ENCODE data around the gene GALNT17. TPM values are rescaled to one million over a fixed set of nuclear protein-coding genes. Genes with fewer than 3 reads are reported as not detected.
"Not testable (repeated sequence)": the region's sequence is repeated elsewhere in the genome, so short reads cannot be mapped to it uniquely, and the experiment has no call there.

GALNT17 gene
- total RNA-seq, 2 donors from 2014 or later = not detected

DNA sequence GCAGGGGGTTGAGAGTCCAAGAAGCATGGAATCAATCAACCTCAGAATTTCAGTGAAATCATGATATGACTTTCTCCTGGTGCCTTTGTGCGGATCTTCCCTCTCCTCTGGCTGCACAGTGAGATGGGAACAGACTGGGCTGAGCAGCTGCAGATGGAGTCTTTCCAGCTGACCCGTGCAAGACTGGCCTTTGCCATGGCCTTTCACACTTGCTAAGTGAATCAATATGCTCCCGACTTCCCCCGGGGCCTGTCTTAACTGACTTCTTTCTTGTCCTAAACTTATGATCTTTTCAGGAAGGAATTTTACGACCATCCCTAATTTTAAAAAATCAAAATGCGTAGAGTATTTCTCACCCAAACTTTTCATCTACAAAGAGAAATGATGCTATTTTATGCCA lies 469.9 kb downstream of the GALNT17 start:
- ATAC-seq (no peak), DNase-seq (no peak)
- Mint-ChIP-seq H3K27me3 (no peaks in the 10 kb centered on the region), H3K27ac (no peak overlapping the region), H3K4me1 (no peaks in the 10 kb centered on the region), H3K36me3 (ENCODE audit: low read depth) (no peaks in the 10 kb centered on the region), H3K4me3 (no peak overlapping the region)
- no peaks in the 10 kb centered on the region for H3K9me3 ChIP-seq (ENCODE audit: control insufficient read depth, low read length, poor library complexity, severe bottlenecking)

GRCh38 chr7:71604818-71605414 lies 473.0 kb downstream of the GALNT17 start:
- no peak for ATAC-seq
- no peaks in the 10 kb centered on the region for H3K9me3 ChIP-seq (ENCODE audit: control insufficient read depth, low read length, poor library complexity, severe bottlenecking)
- Mint-ChIP-seq H3K4me1 (no peaks in the 10 kb centered on the region), H3K27ac (no peak overlapping the region), H3K4me3 (no peak overlapping the region), H3K27me3 (no peaks in the 10 kb centered on the region), H3K36me3 (ENCODE audit: low read depth) (no peaks in the 10 kb centered on the region)
- DNase-seq = no peak

DNA sequence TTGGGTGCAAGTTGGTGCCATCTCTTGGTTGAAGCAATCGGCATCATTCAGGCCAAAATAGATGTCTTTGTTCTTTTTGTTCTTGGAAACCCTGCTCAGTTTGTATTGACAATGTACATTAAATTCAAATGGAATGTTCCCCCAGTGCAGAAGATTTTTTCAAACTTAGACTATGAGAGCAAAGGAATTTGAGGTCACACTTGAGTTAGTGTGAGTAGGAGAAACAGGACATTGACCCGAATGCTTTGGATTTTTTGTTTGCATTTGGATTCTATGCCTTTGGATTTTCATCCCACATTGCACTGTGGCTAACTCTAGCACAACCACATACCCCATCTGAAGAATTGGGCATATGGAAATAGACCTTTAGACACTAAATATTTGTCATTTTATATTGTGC lies 480.0 kb downstream of the GALNT17 start:
- H3K4me1 Mint-ChIP-seq = peaks cover 4% of the 10 kb centered on the region
- H3K27ac Mint-ChIP-seq = no peak overlapping the region
- no peaks in the 10 kb centered on the region for H3K36me3 Mint-ChIP-seq (ENCODE audit: low read depth)
- no peaks in the 10 kb centered on the region for H3K9me3 ChIP-seq (ENCODE audit: control insufficient read depth, low read length, poor library complexity, severe bottlenecking)
- ATAC-seq (no peak), DNase-seq (no peak)
- H3K4me3 Mint-ChIP-seq = no peak overlapping the region
- no peaks in the 10 kb centered on the region for H3K27me3 Mint-ChIP-seq

DNA sequence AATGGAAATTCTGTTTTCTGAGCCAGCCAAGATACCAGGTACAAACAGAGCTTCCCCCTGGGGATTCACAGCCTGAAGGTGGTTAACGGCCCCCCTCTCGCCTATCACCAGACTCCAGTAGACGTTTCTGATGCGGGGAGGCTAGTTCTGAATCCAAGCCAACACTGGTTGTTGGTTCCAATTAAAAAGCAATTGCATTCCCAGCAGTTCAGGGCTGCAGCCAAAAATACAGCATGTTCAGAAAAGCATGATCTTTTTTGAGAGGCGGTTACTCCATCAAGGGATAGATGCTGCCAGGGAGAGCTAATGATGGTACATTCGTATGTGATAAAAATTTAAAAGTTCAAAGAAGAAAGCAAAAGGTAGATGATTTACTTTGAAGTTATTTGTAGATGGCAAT lies 481.0 kb downstream of the GALNT17 start:
- Mint-ChIP-seq H3K27me3 (no peaks in the 10 kb centered on the region), H3K27ac (no peak overlapping the region), H3K4me3 (no peak overlapping the region), H3K36me3 (ENCODE audit: low read depth) (no peaks in the 10 kb centered on the region), H3K4me1 (peaks cover 4% of the 10 kb centered on the region)
- DNase-seq (no peak), ATAC-seq (no peak)
- H3K9me3 ChIP-seq (ENCODE audit: control insufficient read depth, low read length, poor library complexity, severe bottlenecking) = no peaks in the 10 kb centered on the region

- no peak for ATAC-seq
These were observed 481.4 kb downstream of the GALNT17 start for GRCh38 chr7:71613313-71613712.

DNA sequence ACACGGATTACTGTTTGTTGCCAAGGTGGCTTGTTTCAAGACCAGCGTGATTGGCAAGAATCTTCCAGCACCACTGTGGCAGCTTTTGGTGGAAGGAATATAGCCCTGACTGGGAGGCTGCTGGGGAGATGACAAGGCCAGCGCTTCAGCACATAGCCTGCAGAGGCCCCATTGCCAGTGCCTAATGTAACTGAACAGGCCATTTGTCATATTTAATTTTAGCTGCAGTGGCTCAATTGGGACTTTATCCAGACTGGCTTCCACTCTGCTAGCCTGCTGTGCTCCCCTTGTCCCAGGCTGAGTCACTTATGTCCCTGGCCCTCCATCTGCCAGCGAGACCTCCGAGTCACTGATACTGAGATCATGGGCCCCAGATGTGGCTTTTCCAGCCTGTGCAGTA lies 483.1 kb downstream of the GALNT17 start:
- H3K4me1 Mint-ChIP-seq = peaks cover 4% of the 10 kb centered on the region
- no peak overlapping the region for H3K4me3 Mint-ChIP-seq
- no peaks in the 10 kb centered on the region for H3K9me3 ChIP-seq (ENCODE audit: control insufficient read depth, low read length, poor library complexity, severe bottlenecking)
- no peaks in the 10 kb centered on the region for H3K36me3 Mint-ChIP-seq (ENCODE audit: low read depth)
- ATAC-seq (no peak), DNase-seq (no peak)
- no peak overlapping the region for H3K27ac Mint-ChIP-seq
- H3K27me3 Mint-ChIP-seq = no peaks in the 10 kb centered on the region

More at GRCh38 chr7:71613313-71613712, 481.4 kb downstream of the GALNT17 start:
- no peaks in the 10 kb centered on the region for H3K9me3 ChIP-seq (ENCODE audit: control insufficient read depth, low read length, poor library complexity, severe bottlenecking)
- Mint-ChIP-seq H3K4me3 (no peak overlapping the region), H3K27ac (no peak overlapping the region), H3K36me3 (ENCODE audit: low read depth) (no peaks in the 10 kb centered on the region), H3K4me1 (peaks cover 4% of the 10 kb centered on the region), H3K27me3 (no peaks in the 10 kb centered on the region)
- DNase-seq = no peak

DNA sequence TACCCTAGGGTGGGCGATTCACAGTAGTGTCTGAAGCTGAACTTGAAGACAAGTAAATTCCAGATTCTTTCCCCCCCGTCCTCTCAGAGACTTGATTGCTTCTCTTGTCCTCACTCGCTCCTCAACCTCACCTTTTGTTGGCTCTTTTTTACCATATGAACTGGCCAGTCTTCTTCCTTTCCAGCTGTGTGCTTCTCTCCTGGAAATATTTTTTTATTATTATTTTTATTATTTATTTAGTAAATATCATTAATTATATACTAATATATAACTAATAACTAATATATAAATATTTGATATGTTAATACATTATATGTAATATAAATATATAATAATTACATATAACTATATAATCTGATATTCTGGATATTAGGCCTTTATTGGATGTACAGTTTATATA lies 484.3 kb downstream of the GALNT17 start:
- H3K4me1 Mint-ChIP-seq = peaks cover 4% of the 10 kb centered on the region
- H3K27me3 Mint-ChIP-seq = no peaks in the 10 kb centered on the region
- H3K36me3 Mint-ChIP-seq (ENCODE audit: low read depth) = no peaks in the 10 kb centered on the region
- no peak overlapping the region for H3K4me3 Mint-ChIP-seq
- H3K27ac Mint-ChIP-seq = no peak overlapping the region
- H3K9me3 ChIP-seq (ENCODE audit: control insufficient read depth, low read length, poor library complexity, severe bottlenecking) = no peaks in the 10 kb centered on the region
- ATAC-seq = no peak
- DNase-seq = no peak

DNA sequence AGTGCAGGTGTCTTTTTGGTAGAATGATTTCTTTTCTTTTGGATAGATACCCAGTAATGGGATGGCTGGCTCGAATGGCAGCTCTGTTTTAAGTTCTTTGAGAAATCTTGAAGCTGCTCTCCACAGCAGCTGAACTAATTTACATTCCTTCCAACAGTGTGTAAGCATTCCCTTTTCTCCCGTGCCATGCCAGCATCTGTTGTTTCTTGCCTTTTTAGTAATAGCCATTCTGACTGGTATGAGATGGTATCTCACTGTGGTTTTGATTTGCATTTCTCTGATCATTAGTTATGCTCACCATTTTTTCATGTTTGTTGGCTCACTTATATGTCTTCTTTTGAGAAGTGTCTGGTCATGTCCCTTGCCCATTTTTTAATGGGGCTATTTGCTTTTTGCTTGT lies 486.3 kb downstream of the GALNT17 start:
- no peak for DNase-seq
- no peaks in the 10 kb centered on the region for H3K9me3 ChIP-seq (ENCODE audit: control insufficient read depth, low read length, poor library complexity, severe bottlenecking)
- ATAC-seq = no peak
- Mint-ChIP-seq H3K27me3 (no peaks in the 10 kb centered on the region), H3K27ac (no peak overlapping the region), H3K4me3 (no peak overlapping the region), H3K36me3 (ENCODE audit: low read depth) (no peaks in the 10 kb centered on the region), H3K4me1 (peaks cover 4% of the 10 kb centered on the region)

- Mint-ChIP-seq H3K27ac (no peak overlapping the region), H3K4me1 (no peaks in the 10 kb centered on the region), H3K4me3 (no peak overlapping the region), H3K27me3 (no peaks in the 10 kb centered on the region), H3K36me3 (ENCODE audit: low read depth) (no peaks in the 10 kb centered on the region)
- ATAC-seq = no peak
- no peak for DNase-seq
- no peaks in the 10 kb centered on the region for H3K9me3 ChIP-seq (ENCODE audit: control insufficient read depth, low read length, poor library complexity, severe bottlenecking)
These were observed 493.6 kb downstream of the GALNT17 start for GRCh38 chr7:71625545-71625944.

GRCh38 chr7:71626206-71626605 lies 494.3 kb downstream of the GALNT17 start:
- H3K4me1 Mint-ChIP-seq = no peaks in the 10 kb centered on the region
- no peaks in the 10 kb centered on the region for H3K36me3 Mint-ChIP-seq (ENCODE audit: low read depth)
- DNase-seq = no peak
- no peak overlapping the region for H3K4me3 Mint-ChIP-seq
- no peaks in the 10 kb centered on the region for H3K27me3 Mint-ChIP-seq
- no peak for ATAC-seq
- no peaks in the 10 kb centered on the region for H3K9me3 ChIP-seq (ENCODE audit: control insufficient read depth, low read length, poor library complexity, severe bottlenecking)
- H3K27ac Mint-ChIP-seq = no peak overlapping the region

- no peaks in the 10 kb centered on the region for H3K9me3 ChIP-seq (ENCODE audit: control insufficient read depth, low read length, poor library complexity, severe bottlenecking)
- Mint-ChIP-seq H3K4me1 (no peaks in the 10 kb centered on the region), H3K27ac (no peak overlapping the region), H3K27me3 (no peaks in the 10 kb centered on the region), H3K36me3 (ENCODE audit: low read depth) (no peaks in the 10 kb centered on the region), H3K4me3 (no peak overlapping the region)
- DNase-seq = no peak
- ATAC-seq = no peak
These were observed 495.7 kb downstream of the GALNT17 start for GRCh38 chr7:71627651-71628050.

DNA sequence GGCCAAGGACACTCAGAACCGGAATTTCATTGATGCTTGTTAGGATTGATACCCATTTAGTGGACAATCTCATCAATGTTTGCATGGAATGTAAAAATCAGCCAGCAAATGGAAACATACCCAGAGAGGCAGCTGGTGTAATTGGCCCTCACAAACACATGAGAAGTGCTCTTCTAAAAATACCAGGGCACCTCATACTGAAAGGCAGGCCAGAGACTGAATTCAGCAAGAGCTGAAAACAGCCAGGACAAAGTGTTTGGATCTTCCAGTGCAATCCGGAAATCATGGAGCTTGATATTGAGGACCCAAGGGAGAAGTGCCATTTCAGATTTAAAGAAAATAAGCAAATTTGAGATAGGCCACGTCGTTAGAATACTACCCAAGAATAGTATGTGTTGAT lies 498.6 kb downstream of the GALNT17 start:
- no peaks in the 10 kb centered on the region for H3K9me3 ChIP-seq (ENCODE audit: control insufficient read depth, low read length, poor library complexity, severe bottlenecking)
- Mint-ChIP-seq H3K27me3 (no peaks in the 10 kb centered on the region), H3K36me3 (ENCODE audit: low read depth) (no peaks in the 10 kb centered on the region), H3K4me3 (no peak overlapping the region), H3K4me1 (no peaks in the 10 kb centered on the region), H3K27ac (no peak overlapping the region)
- no peak for DNase-seq
- ATAC-seq = no peak

DNA sequence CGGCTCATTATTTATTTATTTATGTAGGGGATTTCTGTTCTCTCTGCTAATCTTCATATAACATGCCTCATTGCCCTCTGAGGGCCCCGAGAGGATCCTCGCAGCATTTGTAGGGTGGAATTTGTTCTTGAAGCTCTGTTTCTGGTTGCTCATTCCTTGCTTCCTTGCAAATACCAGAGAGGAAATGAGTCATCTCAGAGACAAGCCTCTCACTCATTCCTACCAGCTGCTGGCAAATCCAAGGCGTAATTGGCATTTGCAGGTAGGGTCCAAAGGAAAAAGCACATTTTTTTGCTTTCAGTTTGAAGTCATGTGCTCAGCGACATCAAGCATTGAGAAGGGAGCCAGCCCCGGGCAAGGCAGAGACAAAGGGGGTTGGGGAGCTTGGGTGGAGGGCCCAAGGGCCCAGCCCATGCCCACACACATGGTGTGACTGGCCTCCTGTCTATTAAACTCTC lies 501.6 kb downstream of the GALNT17 start:
- H3K9me3 ChIP-seq (ENCODE audit: control insufficient read depth, low read length, poor library complexity, severe bottlenecking) = no peaks in the 10 kb centered on the region
- H3K27me3 Mint-ChIP-seq = no peaks in the 10 kb centered on the region
- no peak overlapping the region for H3K4me3 Mint-ChIP-seq
- H3K27ac Mint-ChIP-seq = no peak overlapping the region
- no peak for DNase-seq
- H3K36me3 Mint-ChIP-seq (ENCODE audit: low read depth) = no peaks in the 10 kb centered on the region
- ATAC-seq = no peak
- no peaks in the 10 kb centered on the region for H3K4me1 Mint-ChIP-seq

GRCh38 chr7:71635849-71636248 lies 503.9 kb downstream of the GALNT17 start:
- not testable (repeated sequence) for H3K36me3 Mint-ChIP-seq (ENCODE audit: low read depth); H3K4me1 Mint-ChIP-seq; H3K4me3 Mint-ChIP-seq; ATAC-seq; DNase-seq; H3K27ac Mint-ChIP-seq; H3K27me3 Mint-ChIP-seq; H3K9me3 ChIP-seq (ENCODE audit: control insufficient read depth, low read length, poor library complexity, severe bottlenecking)
